ENCODE results near the gene MRPS9.

The MRPS9 gene

GRCh38 chr2:105062158-105062557 lies 24.3 kb downstream of the MRPS9 start:
- TF ChIP-seq EZH2phosphoT487 (conservative IDR thresholded peaks at IDR 0.05; ENCODE audit: low read length) (no peak), CTCF (IDR thresholded peaks at IDR 0.05; ENCODE audit: insufficient read depth, low read length, poor library complexity, severe bottlenecking) (no peak)
- no peak overlapping the region for H2AFZ ChIP-seq (ENCODE audit: low read depth, low read length, severe bottlenecking)

GRCh38 chr2:105068387-105068786 lies 30.5 kb downstream of the MRPS9 start:
- H3K9ac ChIP-seq (ENCODE audit: low read length) = no peak overlapping the region
- H3K36me3 ChIP-seq (ENCODE audit: low read length) = no peaks in the 10 kb centered on the region
- no peaks in the 10 kb centered on the region for H3K9me3 ChIP-seq (ENCODE audit: insufficient read depth, low read length)
- no peaks in the 10 kb centered on the region for H3K9me2 ChIP-seq (replicated peaks; ENCODE audit: insufficient read depth, low read length)
- H3K27me3 ChIP-seq (ENCODE audit: low read length) = no peaks in the 10 kb centered on the region
- H3K4me2 ChIP-seq (ENCODE audit: low read depth, low read length, poor library complexity, severe bottlenecking) = no peak overlapping the region
- TF ChIP-seq EZH2phosphoT487 (conservative IDR thresholded peaks at IDR 0.05; ENCODE audit: low read length) (no peak), CTCF (IDR thresholded peaks at IDR 0.05; ENCODE audit: insufficient read depth, low read length, poor library complexity, severe bottlenecking) (no peak)
- no peak overlapping the region for H3K4me3 ChIP-seq (ENCODE audit: insufficient read depth, low read length, poor library complexity, severe bottlenecking)
- no peak overlapping the region for H3K27ac ChIP-seq (ENCODE audit: low read depth, low read length)
- no peaks in the 10 kb centered on the region for H4K20me1 ChIP-seq (ENCODE audit: low read depth, low read length)
- H3F3A ChIP-seq (ENCODE audit: insufficient read depth) = no peaks in the 10 kb centered on the region
- no peak overlapping the region for H2AFZ ChIP-seq (ENCODE audit: low read depth, low read length, severe bottlenecking)
- H3K79me2 ChIP-seq (ENCODE audit: insufficient read depth, low read length) = no peaks in the 10 kb centered on the region

More at GRCh38 chr2:105062158-105062557, 24.3 kb downstream of the MRPS9 start:
- H3F3A ChIP-seq (ENCODE audit: insufficient read depth) = no peaks in the 10 kb centered on the region
- no peaks in the 10 kb centered on the region for H3K9me2 ChIP-seq (replicated peaks; ENCODE audit: insufficient read depth, low read length)
- H3K4me2 ChIP-seq (ENCODE audit: low read depth, low read length, poor library complexity, severe bottlenecking) = no peak overlapping the region
- no peak overlapping the region for H3K9ac ChIP-seq (ENCODE audit: low read length)
- H3K27me3 ChIP-seq (ENCODE audit: low read length) = no peaks in the 10 kb centered on the region
- H4K20me1 ChIP-seq (ENCODE audit: low read depth, low read length) = no peaks in the 10 kb centered on the region
- H3K4me3 ChIP-seq (ENCODE audit: insufficient read depth, low read length, poor library complexity, severe bottlenecking) = no peak overlapping the region
- no peaks in the 10 kb centered on the region; the same call in 1 of the 2 replicates for H3K79me2 ChIP-seq (ENCODE audit: insufficient read depth, low read length)
- H3K9me3 ChIP-seq (ENCODE audit: insufficient read depth, low read length) = no peaks in the 10 kb centered on the region
- no peak overlapping the region for H3K27ac ChIP-seq (ENCODE audit: low read depth, low read length)
- no peaks in the 10 kb centered on the region for H3K36me3 ChIP-seq (ENCODE audit: low read length)

GRCh38 chr2:105068875-105069274 lies 31.0 kb downstream of the MRPS9 start:
- H3K27me3 ChIP-seq (ENCODE audit: low read length) = no peaks in the 10 kb centered on the region
- H3K9me2 ChIP-seq (replicated peaks; ENCODE audit: insufficient read depth, low read length) = no peaks in the 10 kb centered on the region
- H2AFZ ChIP-seq (ENCODE audit: low read depth, low read length, severe bottlenecking) = no peak overlapping the region
- no peak overlapping the region for H3K27ac ChIP-seq (ENCODE audit: low read depth, low read length)
- no peaks in the 10 kb centered on the region for H3F3A ChIP-seq (ENCODE audit: insufficient read depth)
- no peaks in the 10 kb centered on the region for H3K36me3 ChIP-seq (ENCODE audit: low read length)
- H3K9ac ChIP-seq (ENCODE audit: low read length) = no peak overlapping the region
- TF ChIP-seq CTCF (IDR thresholded peaks at IDR 0.05; ENCODE audit: insufficient read depth, low read length, poor library complexity, severe bottlenecking) (no peak), EZH2phosphoT487 (conservative IDR thresholded peaks at IDR 0.05; ENCODE audit: low read length) (no peak)
- no peaks in the 10 kb centered on the region for H3K9me3 ChIP-seq (ENCODE audit: insufficient read depth, low read length)
- no peaks in the 10 kb centered on the region for H4K20me1 ChIP-seq (ENCODE audit: low read depth, low read length)
- no peaks in the 10 kb centered on the region for H3K79me2 ChIP-seq (ENCODE audit: insufficient read depth, low read length)
- no peak overlapping the region for H3K4me3 ChIP-seq (ENCODE audit: insufficient read depth, low read length, poor library complexity, severe bottlenecking)
- no peak overlapping the region for H3K4me2 ChIP-seq (ENCODE audit: low read depth, low read length, poor library complexity, severe bottlenecking)
